H1 (cell line): Measurements from ENCODE around the gene PRICKLE1. TPM values are rescaled to one million over a fixed set of nuclear protein-coding genes. Genes with fewer than 3 reads are reported as not detected.

Experiments
- CTCF ChIA-PET: fragments of 300-600 bp; sonication (Branson Sonifier 250); formaldehyde crosslinking; loops from one replicate; lab custom pipeline; 2021; ENCODE audit not compliant: partially characterized antibody; lab: Charles Lee
- POLR2A ChIA-PET: fragments of 300-600 bp; sonication (Branson Sonifier 250); formaldehyde crosslinking; loops from one replicate; lab custom pipeline; 2021; ENCODE audit warnings: inconsistent platforms; ENCODE audit not compliant: partially characterized antibody; lab: Charles Lee
- DNase-seq, 2 experiments: peaks; one replicate each; pipeline versions ENCODE4 v3.0.0 to v3.0.0-alpha.2; 2010 to 2022; ENCODE audit warnings: low spot score in 2 of 2, low read depth in 1 of 2, mixed read lengths in 1 of 2
- FAIRE-seq: peaks from 2 replicates; lab custom pipeline; 2011; peaks lifted over from hg19 to GRCh38; lab: Jason Lieb, UNC
- H2AFZ ChIP-seq: 2 replicates; pipeline ENCODE4 v1.8.1; 2012; ENCODE audit warnings: low read length, inconsistent platforms
- H2AK5ac ChIP-seq: 2 replicates; pipeline ENCODE4 v1.6.1; 2013; ENCODE audit warnings: low read depth, low read length
- H2BK120ac ChIP-seq: replicated peaks from 2 replicates; pipeline ENCODE3; 2013; ENCODE audit warnings: low read depth, low read length, inconsistent platforms
- H2BK12ac ChIP-seq: 2 replicates; pipeline ENCODE4 v1.6.1; 2013; ENCODE audit warnings: low read depth, low read length
- H2BK15ac ChIP-seq: 2 replicates; pipeline ENCODE4 v1.6.1; 2013; ENCODE audit warnings: low read length
- H2BK20ac ChIP-seq: 2 replicates; pipeline ENCODE4 v1.6.1; 2013; ENCODE audit warnings: low read length
- H2BK5ac ChIP-seq: 2 replicates; pipeline ENCODE4 v1.6.1; 2013; ENCODE audit warnings: low read depth, low read length
- H3K14ac ChIP-seq: 2 replicates; pipeline ENCODE4 v1.6.1; 2013; ENCODE audit warnings: inconsistent platforms; ENCODE audit not compliant: insufficient read length
- H3K18ac ChIP-seq: 2 replicates; pipeline ENCODE4 v1.6.1; 2013; ENCODE audit warnings: low read length; ENCODE audit errors: extremely low read depth
- H3K23ac ChIP-seq: 2 replicates; pipeline ENCODE4 v1.6.1; 2013; ENCODE audit warnings: inconsistent platforms; ENCODE audit not compliant: insufficient read length
- H3K23me2 ChIP-seq: 2 replicates; pipeline ENCODE4 v1.6.1; 2013; ENCODE audit warnings: low read depth, low read length
- H3K27ac ChIP-seq: 2 replicates; pipeline ENCODE4 v1.6.1; 2011; ENCODE audit warnings: low read depth, low read length, inconsistent platforms
- H3K27me3 ChIP-seq, 4 experiments: replicated peaks in 1 of 4; 1 replicate in 1 of 4; 2 replicates in 3 of 4; pipeline versions ENCODE4 v1.6.1 to v1.8.1; 2011 to 2013; ENCODE audit warnings: low read length in 3 of 4, mild to moderate bottlenecking in 3 of 4, inconsistent platforms in 2 of 4, mixed read lengths in 2 of 4, moderate library complexity in 1 of 4; ENCODE audit not compliant: control insufficient read depth in 3 of 4, insufficient read depth in 3 of 4; ENCODE audit errors: extremely low read depth in 1 of 4
- H3K36me3 ChIP-seq, 4 experiments: 2 replicates each; pipeline versions ENCODE4 v1.6.1 to v1.8.1; 2011 to 2013; ENCODE audit warnings: mild to moderate bottlenecking in 4 of 4, low read length in 3 of 4, moderate library complexity in 2 of 4, control low read depth in 1 of 4, inconsistent platforms in 1 of 4; ENCODE audit not compliant: insufficient read depth in 4 of 4, control insufficient read depth in 2 of 4
- H3K4ac ChIP-seq: replicated peaks from 2 replicates; pipeline ENCODE3; 2013; ENCODE audit warnings: low read length, low read depth, mixed read lengths, inconsistent platforms; ENCODE audit not compliant: insufficient read length
- H3K4me1 ChIP-seq, 4 experiments: replicated peaks in 1 of 4; 1 replicate in 1 of 4; 2 replicates in 3 of 4; pipeline versions ENCODE4 v1.6.1 to v1.8.1; 2011 to 2013; ENCODE audit warnings: low read length in 3 of 4, inconsistent platforms in 2 of 4, mixed read lengths in 1 of 4; ENCODE audit not compliant: insufficient read depth in 4 of 4, control insufficient read depth in 3 of 4
- H3K4me2 ChIP-seq, 2 experiments: 2 replicates each; pipeline versions ENCODE4 v1.6.1 to v1.8.1; 2011 to 2013; ENCODE audit warnings: low read depth in 2 of 2, low read length in 2 of 2, control low read depth in 1 of 2, inconsistent platforms in 1 of 2, mild to moderate bottlenecking in 1 of 2; ENCODE audit not compliant: insufficient read depth in 1 of 2
- H3K4me3 ChIP-seq, 4 experiments: fragments of 200-600, 300-600 bp in 1 of 4; sonication (generic), shearing (Covaris generic), sonication (Bioruptor Twin) in 1 of 4; 2 replicates each; pipeline versions ENCODE4 v1.5.1 to v1.8.1; 2011 to 2016; ENCODE audit warnings: low read length in 4 of 4, low read depth in 3 of 4, control low read depth in 2 of 4, inconsistent platforms in 2 of 4, mild to moderate bottlenecking in 2 of 4, mixed read lengths in 1 of 4, moderate library complexity in 1 of 4; ENCODE audit not compliant: insufficient read depth in 2 of 4; ENCODE audit errors: extremely low read depth in 1 of 4
- H3K56ac ChIP-seq: replicated peaks from 2 replicates; pipeline ENCODE3; 2013; ENCODE audit warnings: low read depth, mild to moderate bottlenecking, mixed read lengths, low read length, inconsistent platforms; ENCODE audit not compliant: insufficient read length
- H3K79me1 ChIP-seq: 2 replicates; pipeline ENCODE4 v1.6.1; 2013; ENCODE audit warnings: low read depth, low read length, control low read depth
- H3K79me2 ChIP-seq, 2 experiments: 2 replicates each; pipeline versions ENCODE4 v1.6.1 to v1.8.1; 2012 to 2013; ENCODE audit warnings: low read length in 2 of 2, mild to moderate bottlenecking in 2 of 2, inconsistent platforms in 1 of 2; ENCODE audit not compliant: insufficient read depth in 2 of 2, control insufficient read depth in 1 of 2
- H3K9ac ChIP-seq, 4 experiments: replicated peaks in 1 of 4; 1 replicate in 1 of 4; 2 replicates in 3 of 4; pipeline versions ENCODE4 v1.6.1 to v1.8.1; 2011 to 2013; ENCODE audit warnings: low read depth in 3 of 4, low read length in 3 of 4, control low read depth in 2 of 4, mild to moderate bottlenecking in 2 of 4, moderate library complexity in 2 of 4, inconsistent platforms in 1 of 4; ENCODE audit errors: extremely low read depth in 1 of 4
- H3K9me3 ChIP-seq, 2 experiments: 2 replicates each; pipeline versions ENCODE4 v1.6.1 to v1.8.1; 2012 to 2013; ENCODE audit warnings: mild to moderate bottlenecking in 2 of 2, moderate library complexity in 2 of 2, control low read depth in 1 of 2, inconsistent platforms in 1 of 2, low read depth in 1 of 2, low read length in 1 of 2, mixed read lengths in 1 of 2; ENCODE audit not compliant: insufficient read depth in 2 of 2
- H4K20me1 ChIP-seq, 2 experiments: replicated peaks in 1 of 2; 2 replicates each; pipeline versions ENCODE3 to v1.8.1; 2011 to 2013; ENCODE audit warnings: inconsistent platforms in 2 of 2, low read length in 2 of 2, mild to moderate bottlenecking in 1 of 2; ENCODE audit not compliant: insufficient read depth in 2 of 2, control insufficient read depth in 1 of 2
- H4K5ac ChIP-seq: 2 replicates; pipeline ENCODE4 v1.6.1; 2013; ENCODE audit warnings: low read length, low read depth, mixed read lengths, inconsistent platforms; ENCODE audit not compliant: insufficient read length
- H4K8ac ChIP-seq: 2 replicates; pipeline ENCODE4 v1.8.0; 2013; ENCODE audit warnings: mild to moderate bottlenecking, moderate library complexity, low read length, inconsistent platforms; ENCODE audit not compliant: insufficient read depth; ENCODE audit errors: extremely low read depth
- H4K91ac ChIP-seq: replicated peaks from 2 replicates; pipeline ENCODE3; 2013; ENCODE audit warnings: low read length, mixed read lengths, inconsistent platforms; ENCODE audit not compliant: insufficient read length
- FOSL1 ChIP-seq: IDR thresholded peaks from 2 replicates; pipeline ENCODE4 v1.6.1; 2011; ENCODE audit warnings: mild to moderate bottlenecking, low read depth, low read length, moderate library complexity; ENCODE audit not compliant: insufficient read depth
- WGBS, 2 experiments: shearing (Covaris generic) in 1 of 2; methylation state at CpG; one replicate each; pipeline versions ENCODE4 v1.1.6 to v1.1.7; 2013 to 2015; ENCODE audit warnings: low lambda C conversion rate in 2 of 2, mixed read lengths in 2 of 2, inconsistent platforms in 1 of 2, low coverage in 1 of 2, missing lambda C conversion rate in 1 of 2; ENCODE audit not compliant: insufficient replicate concordance in 2 of 2, insufficient coverage in 1 of 2, insufficient read length in 1 of 2; ENCODE audit errors: extremely low coverage in 1 of 2, missing lambda C conversion rate in 1 of 2; 5-methylcytosine and 5-hydroxymethylcytosine counted together
- polyA plus RNA-seq, 7 experiments: library from polyadenylated mRNA; depleted of rRNA in 3 of 7; stranded (reverse) in 5 of 7; unstranded in 2 of 7; fragments of >200 nt in 5 of 7; fragments of 200-250 nt in 2 of 7; gene quantifications; 1 replicate in 5 of 7; 2 replicates in 1 of 7; 4 replicates in 1 of 7; pipeline versions ENCODE4 v1.2.1 to v1.2.3, GENCODE V29; 2011 to 2013; ENCODE audit warnings: missing spikeins in 2 of 7, mixed read lengths in 2 of 7
- total RNA-seq: library from RNA; stranded (reverse); fragmentation: NEBNext Ultra II Directional; extraction: Animal tissue kit (Norgen Biotek cat#: 25700); gene quantifications from 2 replicates; pipeline ENCODE4 v1.2.1, GENCODE V29; 2021

PRICKLE1 gene
- total and polyA plus RNA-seq, 2 of the 8 experiments (the other 6 are each of a cell fraction or from before 2014, with no cell fraction given) = 14.0 to 22.4 TPM

DNA sequence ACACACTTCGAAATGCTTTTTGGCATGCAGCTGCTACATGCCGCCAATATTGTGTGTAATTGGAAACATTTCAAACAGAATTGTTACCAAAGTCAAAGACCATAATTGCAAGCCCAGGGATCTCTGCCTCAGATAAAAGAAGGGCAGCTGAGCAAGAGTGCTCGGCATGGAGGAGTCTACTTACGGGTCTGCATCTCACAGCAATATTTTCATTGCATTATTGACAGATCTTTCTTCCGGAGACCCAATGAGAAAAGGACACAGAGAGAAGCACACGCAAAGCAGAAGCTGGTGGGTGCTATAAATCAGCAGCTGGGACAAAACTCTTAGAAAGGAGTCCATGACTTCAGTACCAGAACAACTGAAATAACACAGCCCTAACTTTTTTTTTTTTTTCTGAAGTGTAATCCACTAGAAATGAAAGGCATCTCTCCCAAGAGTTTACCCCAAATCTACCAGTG lies 4.9 kb downstream of the PRICKLE1 start:
- H3K9ac ChIP-seq = no peak overlapping the region
- H3K14ac ChIP-seq = no peak overlapping the region
- CTCF ChIA-PET = interaction anchor here (0.6 to 3.6 kb wide), 4 partner anchors 15 to 282 kb away, joined by 3 to 9 read pairs (median 4); no protein-coding TSS in a partner anchor
- H4K8ac ChIP-seq = no peak overlapping the region
- 90% methylated on average over 6 of the region's 6 CpGs; no CpG with 5 or more reads in 1 of the 2 experiments for WGBS, 2 experiments
- H4K5ac ChIP-seq = no peak overlapping the region
- no peaks in the 10 kb centered on the region for H3K9me3 ChIP-seq
- H3K4me3 ChIP-seq = no peak overlapping the region
- H3K27me3 ChIP-seq = peaks cover 0 to 23% (median 16%) of the 10 kb centered on the region in 4 experiments; a peak in 6 of 7 replicates
- no peak overlapping the region for H2BK12ac ChIP-seq
- H3K56ac ChIP-seq = no peak overlapping the region
- no peak overlapping the region for H2BK5ac ChIP-seq
- no peak overlapping the region for H2AK5ac ChIP-seq
- H3K79me1 ChIP-seq = no peaks in the 10 kb centered on the region
- no peak overlapping the region for H4K91ac ChIP-seq
- TF ChIP-seq FOSL1 = no peak
- H2BK120ac ChIP-seq = no peak overlapping the region
- H3K4ac ChIP-seq = no peak overlapping the region
- H2BK15ac ChIP-seq = no peak overlapping the region
- DNase-seq (no peak), FAIRE-seq (no peak)
- peaks cover 0 to 1% of the 10 kb centered on the region in 2 experiments for H4K20me1 ChIP-seq
- no peak overlapping the region for H3K4me2 ChIP-seq
- H3K36me3 ChIP-seq = no peaks in the 10 kb centered on the region
- POLR2A ChIA-PET = no interaction called here
- H3K23me2 ChIP-seq = peaks cover 6% of the 10 kb centered on the region
- no peaks in the 10 kb centered on the region for H3K79me2 ChIP-seq
- H3K23ac ChIP-seq = no peak overlapping the region
- no peak overlapping the region for H3K27ac ChIP-seq
- no peak overlapping the region for H2AFZ ChIP-seq
- H2BK20ac ChIP-seq = no peak overlapping the region
- no peak overlapping the region for H3K18ac ChIP-seq
- peaks cover 0 to 4% (median 0%) of the 10 kb centered on the region in 4 experiments; a peak in 2 of 7 replicates for H3K4me1 ChIP-seq
